Left lobe of liver (tissue), 2 donors: ENCODE data around the gene THEMIS2. TPM values are rescaled to one million over a fixed set of nuclear protein-coding genes. Genes with fewer than 3 reads are reported as not detected.
"Not testable (repeated sequence)": the region's sequence is repeated elsewhere in the genome, so short reads cannot be mapped to it uniquely, and the experiment has no call there.

ENCODE experiments used
- ATAC-seq: fragments of 200-7000 bp; cut with Tn5 transposase; one replicate; pipeline ENCODE4 v1.9.1; 2020; ENCODE audit warnings: mild to moderate bottlenecking, moderate library complexity
- DNase-seq: peaks from one replicate; pipeline ENCODE4 v3.0.0-alpha.2; 2020; ENCODE audit warnings: low spot score
- total RNA-seq: library from RNA; stranded (reverse); gene quantifications from one replicate; pipeline ENCODE4 v1.2.1, GENCODE V29; 2021
- donor health status: DM: no; HTN: no; CAD: no; lungs with moderate emphysema.
- donor health status: DM: no; HTN: yes; CAD: no.

Gene THEMIS2
- total RNA-seq, 1 donor from 2014 or later, result 4.3 TPM

DNA sequence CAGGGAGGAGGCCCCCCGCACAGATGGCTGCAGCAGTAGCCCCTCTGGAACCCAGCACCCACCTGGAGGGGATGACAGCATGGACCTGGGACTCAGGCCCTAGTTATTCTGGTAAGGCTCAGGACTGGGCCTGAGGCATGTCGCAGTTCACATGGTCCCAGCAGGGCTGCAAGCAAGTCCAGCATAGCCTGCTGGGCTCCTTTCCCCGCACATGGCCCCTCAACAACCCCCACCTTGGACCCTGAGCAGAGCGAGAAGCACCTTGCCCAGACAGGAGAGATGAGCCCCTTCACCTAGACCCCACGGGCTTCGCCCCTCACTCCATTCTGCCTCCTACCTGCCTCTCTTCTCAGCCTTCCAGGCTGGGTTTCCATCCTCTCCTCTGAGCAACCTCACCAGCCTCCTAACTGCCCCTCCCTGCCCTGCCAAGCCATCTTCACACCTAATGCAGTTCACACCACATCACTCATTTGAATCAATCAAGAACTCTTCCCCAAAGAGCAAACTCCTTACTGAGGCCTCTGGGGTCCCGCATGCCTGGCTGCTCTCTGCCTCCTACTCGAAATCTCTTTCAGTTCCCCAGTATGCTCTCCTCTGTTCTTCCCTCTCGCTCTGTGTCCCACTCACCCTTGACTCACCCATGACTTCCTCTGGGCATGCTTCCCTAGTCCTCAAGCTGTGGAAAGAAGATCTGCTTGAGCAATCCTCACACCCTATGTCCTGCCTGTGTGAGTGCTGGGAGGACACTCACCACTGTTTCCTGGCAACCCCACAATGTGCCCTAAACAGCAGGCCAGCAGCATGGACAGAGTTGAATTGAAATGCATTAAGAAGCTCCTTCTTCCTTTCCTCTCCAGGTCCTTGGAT, 9.4 kb upstream of the THEMIS2 start:
- DNase-seq (peak; percentile 56), ATAC-seq (peak; percentile 60)

GRCh38 chr1:27863538-27863915, 8.8 kb upstream of the THEMIS2 start:
- no peak for DNase-seq
- peak; percentile 34 for ATAC-seq

DNA sequence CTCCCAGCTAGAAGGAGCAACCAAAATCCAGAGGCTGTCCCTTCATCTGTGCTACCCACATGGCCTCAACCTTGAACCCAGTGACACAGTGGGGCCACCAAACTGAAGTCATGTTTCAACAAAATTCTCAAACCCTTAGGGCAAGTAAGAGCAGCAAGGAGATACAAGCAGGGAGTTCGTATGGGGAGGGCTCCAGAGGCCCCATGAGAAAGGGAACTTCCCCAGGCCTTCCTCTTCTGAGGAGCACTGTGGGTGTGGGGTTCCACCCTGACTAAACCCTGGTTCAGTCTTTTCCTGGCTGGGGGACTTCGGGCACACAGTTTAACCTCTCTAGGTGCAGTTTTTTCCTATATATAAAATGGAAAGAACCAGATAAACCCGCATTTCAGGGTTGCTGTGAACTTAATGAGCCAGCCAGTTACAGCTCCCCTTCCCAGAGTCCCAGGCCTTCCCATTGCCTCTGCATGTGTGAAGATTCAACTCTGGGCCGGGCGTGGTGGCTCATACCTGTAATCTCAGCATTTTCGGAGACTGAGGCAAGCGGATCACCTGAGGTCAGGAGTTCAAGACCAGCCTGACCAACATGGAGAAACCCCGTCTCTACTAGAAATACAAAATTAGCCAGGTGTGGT, 8.0 kb upstream of the THEMIS2 start:
- DNase-seq (no peak), ATAC-seq (peak; percentile 52)

DNA sequence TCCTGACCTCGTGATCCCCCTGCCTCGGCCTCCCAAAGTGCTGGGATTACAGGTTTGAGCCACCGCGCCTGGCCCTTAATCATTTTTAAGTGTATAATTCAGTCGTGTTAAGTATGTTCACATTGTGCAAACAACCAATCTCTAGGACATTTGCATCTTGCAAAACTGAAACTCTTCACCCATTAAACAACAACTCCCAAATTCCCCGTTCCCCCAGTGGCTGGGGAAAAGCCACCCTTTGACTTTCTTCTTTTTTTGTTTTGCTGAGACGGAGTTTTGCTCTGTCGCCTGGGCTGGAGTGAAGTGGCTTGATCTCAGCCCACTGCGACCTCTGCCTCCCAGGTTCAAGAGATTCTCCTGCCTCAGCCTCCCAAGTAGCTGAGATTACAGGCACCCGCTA, 6.5 kb upstream of the THEMIS2 start:
- DNase-seq (no peak), ATAC-seq (no peak)

DNA sequence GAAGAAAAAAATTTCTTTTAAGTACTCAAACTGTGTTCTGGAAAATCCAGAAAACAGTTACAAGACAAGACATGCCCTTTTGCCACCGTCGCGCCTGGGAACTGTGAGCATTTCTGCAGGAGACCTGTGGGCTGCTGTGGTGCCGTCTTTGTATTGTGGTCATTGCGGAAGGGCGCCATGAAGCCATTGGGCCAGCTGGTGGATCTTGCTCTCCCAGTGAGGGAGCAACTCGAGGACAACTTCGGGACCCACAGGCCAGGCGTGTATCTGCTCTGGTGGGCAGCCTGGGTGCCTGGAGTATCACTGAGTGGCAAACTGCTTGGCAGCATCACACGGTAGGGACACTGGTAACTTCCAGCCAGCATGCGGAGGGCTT, 3.8 kb upstream of the THEMIS2 start:
- no peak for DNase-seq

GRCh38 chr1:27868932-27869718, 3.2 kb upstream of the THEMIS2 start:
- DNase-seq (no peak), ATAC-seq (peak; percentile 7)

More for the DNA sequence above, 3.8 kb upstream of the THEMIS2 start:
- ATAC-seq, result no peak

DNA sequence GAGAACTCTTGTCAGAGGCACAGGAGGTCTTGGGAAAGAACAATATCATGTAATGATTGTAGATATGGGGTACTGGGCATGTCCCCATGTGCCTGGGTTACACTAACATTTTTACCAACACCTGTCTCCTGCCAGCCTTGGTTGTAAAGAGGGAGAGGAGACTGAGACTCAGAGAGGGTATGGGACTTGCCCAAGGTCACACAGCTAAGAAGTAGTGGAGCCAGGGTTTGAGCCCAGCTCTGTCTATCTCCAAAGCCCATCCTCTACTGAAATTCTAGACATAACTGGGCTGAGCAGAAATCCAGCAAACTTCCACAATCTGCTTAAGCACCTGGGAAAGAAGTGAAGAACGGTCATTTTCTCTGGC, 2.6 kb upstream of the THEMIS2 start:
- no peak for DNase-seq
- ATAC-seq, result no peak

DNA sequence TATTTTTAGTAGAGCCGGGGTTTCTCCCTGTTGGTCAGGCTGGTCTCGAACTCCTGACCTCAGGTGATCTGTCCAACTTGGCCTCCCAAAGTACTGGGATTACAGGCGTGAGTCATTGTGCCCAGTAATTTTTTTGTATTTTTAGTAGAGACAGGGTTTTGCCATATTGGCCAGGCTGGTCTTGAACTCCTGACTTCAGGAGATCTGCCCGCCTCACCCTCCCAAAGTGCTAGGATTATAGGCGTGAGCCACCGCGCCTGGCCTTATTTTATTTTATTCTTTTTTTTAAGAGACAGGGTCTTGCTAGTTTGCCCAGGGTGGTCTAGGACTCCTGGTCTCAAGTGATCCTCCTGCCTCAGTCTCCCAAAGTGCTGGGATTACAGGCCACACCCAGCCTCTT, 1.3 kb upstream of the THEMIS2 start:
- not testable (repeated sequence) for DNase-seq, ATAC-seq

DNA sequence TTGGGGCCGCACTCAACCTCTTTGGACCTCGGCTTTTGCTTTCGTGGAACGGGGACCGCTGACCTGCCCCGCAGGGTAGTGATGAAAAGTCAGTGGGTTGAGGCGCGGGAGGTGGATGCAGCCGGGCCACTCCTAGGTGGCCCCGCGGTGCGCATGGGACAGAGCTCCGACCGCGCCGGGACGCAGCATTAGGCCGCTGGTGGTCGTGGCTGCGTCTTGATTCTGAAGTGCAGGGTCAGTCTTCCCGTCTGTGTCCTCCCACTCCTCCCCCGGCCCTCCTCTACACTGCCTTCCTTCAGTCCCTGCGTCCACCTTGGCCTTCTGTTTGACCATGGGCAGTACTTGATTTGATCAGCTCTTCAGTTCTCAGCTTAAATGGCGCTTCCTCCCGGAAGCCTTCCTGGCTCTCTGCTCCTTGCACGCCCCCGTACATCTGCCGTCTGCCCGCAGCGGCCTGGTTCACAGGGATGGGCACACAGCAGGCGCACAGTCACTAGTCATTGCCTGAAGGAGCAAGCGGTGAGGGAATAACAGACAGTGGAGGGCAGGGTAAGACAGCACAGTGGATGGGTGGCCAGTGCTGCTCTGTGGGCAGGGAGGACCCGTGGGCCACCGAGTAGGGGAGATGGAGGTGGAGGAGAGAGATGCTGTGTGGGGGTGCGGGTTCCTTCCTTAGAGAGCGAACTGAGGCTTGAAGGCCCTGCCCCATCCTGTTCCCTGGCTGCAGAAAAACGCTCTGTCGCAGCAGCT, 633 bp downstream of the THEMIS2 start:
- ATAC-seq, result peak; percentile 27
- no peak for DNase-seq

- DNase-seq (peak; percentile 56), ATAC-seq (peak; percentile 10)
Measured at GRCh38 chr1:27873671-27874384, 1.5 kb downstream of the THEMIS2 start.

DNA sequence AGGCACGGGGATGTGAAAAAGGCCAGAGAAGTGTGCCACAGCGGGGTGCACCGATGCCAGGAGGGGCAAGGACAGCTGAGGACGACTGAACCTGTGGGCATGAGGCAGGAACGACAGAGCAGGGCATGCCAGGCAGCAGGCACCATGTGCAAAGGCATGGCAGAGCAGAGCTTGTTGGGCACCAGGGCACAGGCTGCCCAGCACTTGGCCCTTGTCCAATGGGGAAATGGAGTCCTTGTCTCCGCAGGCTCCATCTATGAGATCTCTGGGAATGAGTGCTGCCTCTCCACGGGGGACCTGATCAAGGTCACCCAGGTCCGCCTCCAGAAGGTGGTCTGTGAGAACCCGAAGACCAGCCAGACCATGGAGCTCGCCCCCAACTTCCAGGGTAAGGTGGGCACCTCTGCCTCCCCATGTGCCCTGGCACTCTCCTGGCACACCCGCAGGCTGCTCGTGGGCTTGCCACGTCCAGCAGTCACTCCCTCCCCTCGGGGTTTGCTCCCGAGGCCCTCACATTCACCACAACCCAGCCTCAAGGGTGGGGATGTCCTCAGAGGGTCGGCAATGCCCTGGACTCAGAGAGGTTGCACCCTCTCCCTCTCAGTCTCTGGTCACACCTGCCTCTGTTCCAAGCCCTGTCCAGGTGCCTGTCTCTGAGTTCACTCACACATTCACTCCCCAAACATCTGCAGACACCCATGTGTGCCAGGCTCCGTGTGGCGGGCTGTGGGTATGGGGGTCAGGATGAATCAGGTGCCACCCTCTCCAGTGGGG, 4.2 kb downstream of the THEMIS2 start:
- DNase-seq, result no peak
- no peak for ATAC-seq

GRCh38 chr1:27877115-27877416, 4.7 kb downstream of the THEMIS2 start:
- no peak for ATAC-seq
- no peak for DNase-seq

DNA sequence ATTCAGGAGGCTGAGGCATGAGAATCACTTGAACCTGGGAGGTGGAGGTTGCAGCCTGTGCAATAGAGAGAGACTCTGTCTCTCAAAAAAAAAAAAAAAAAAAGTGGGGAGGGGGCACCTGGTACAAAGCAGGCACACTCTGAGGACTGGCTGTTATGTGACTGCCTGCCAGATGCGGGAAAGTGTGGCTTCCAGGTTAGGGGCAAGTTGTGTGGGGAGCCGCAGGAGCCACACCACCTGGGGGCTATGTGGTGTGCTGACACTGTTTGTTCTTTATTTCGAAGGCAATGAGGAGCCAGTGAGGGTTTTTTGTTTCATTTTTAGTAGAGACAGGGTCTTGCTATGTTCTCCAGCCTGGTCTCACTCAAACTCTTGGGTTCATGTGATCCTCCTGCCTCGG, 5.7 kb downstream of the THEMIS2 start:
- ATAC-seq (no peak), DNase-seq (no peak)

- ATAC-seq (no peak), DNase-seq (no peak)
Measured at GRCh38 chr1:27878787-27879335, 6.5 kb downstream of the THEMIS2 start.

GRCh38 chr1:27879374-27880082, 7.2 kb downstream of the THEMIS2 start:
- ATAC-seq (no peak), DNase-seq (no peak)

GRCh38 chr1:27882543-27882903, 10.2 kb downstream of the THEMIS2 start:
- DNase-seq, result no peak
- no peak for ATAC-seq

DNA sequence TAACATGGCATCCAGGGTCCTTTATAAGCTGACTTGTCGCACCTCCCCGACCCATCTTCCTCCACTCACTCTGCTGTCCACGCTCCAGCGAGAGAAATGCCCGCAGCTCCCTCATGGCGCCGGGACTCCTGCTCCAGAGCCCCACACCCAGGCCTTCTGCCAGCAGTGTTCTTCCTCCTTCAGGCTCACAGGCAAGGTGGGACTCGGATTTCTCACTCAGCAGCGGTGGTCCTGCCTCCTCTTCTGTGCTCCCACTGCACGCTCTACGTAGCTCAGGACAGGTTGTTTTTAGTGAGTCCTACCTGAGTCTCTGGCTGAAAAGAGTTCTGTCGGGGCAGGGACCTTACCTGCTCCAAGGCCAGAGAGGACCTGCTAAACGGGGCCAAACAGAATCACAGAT, 11.2 kb downstream of the THEMIS2 start:
- DNase-seq (no peak), ATAC-seq (no peak)

DNA sequence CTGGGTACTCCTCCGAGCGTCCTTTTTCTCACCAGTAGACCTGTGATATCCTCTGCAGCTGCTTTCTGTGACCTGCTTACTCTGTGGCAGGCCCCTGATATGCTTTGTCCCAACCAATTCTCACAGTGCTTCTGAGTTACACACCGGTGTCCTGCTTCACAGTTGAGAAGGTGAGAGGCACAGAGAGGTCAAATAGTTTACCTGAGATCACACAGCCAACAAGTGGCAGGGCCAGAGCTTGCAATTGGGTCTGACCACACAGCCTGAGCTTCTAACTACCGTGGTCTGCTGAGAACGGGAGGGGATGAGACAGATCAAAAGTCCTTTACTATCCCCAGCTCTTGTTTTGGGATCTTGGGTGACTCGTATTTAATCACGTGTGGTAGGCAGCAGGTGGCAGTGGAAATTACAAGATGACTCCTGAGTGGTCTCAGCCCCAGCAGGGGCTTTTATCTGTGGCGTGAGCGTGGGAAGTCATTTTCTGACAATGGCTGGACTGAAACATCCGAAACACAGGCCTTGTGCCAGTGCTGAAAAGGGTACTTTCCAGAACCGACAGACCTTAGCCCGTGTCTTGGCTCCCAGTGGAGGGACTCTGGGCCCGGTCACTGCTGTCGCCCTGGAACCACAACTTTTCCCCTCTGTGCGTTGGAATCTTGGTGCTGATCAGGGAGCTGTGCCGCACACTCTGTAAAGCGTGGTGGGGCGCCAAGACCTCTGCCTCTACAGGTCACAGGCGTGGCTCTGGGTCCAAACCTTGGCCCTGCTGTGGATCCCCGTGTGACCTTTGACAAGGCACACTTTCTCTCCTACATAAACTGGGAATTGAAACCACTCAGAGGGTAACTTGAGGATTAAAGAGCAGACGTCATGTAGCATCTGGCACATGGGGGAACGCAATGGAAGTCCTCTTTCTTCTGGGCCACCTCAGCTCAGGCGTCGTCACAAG, 11.9 kb downstream of the THEMIS2 start:
- DNase-seq (no peak), ATAC-seq (peak; percentile 39)
